A549 (cell line): Measurements from ENCODE around the gene GALR3. TPM values are rescaled to one million over a fixed set of nuclear protein-coding genes. Genes with fewer than 3 reads are reported as not detected.

Experiments used
- ATAC-seq, 2 experiments: fragments of 200-7000 bp in 1 of 2; fragments of >200 bp in 1 of 2; cut with Nextera tagmentation in 1 of 2; cut with Tn5 transposase in 1 of 2; 3 replicates each; pipeline versions ENCODE4 v1.8.0 to v1.9.1; 2018 to 2020; ENCODE audit warnings: mild to moderate bottlenecking in 1 of 2, moderate library complexity in 1 of 2
- CTCF ChIA-PET: fragments of 300-600 bp; sonication (Branson Sonifier 250); formaldehyde crosslinking; extraction: SDS; loops from one replicate; lab custom pipeline; 2021; ENCODE audit warnings: antibody characterized with exemption, inconsistent platforms; lab: Yijun Ruan, JAX
- POLR2A ChIA-PET: fragments of 350-600 bp; formaldehyde crosslinking; extraction: SDS; loops from one replicate; lab custom pipeline; 2021; ENCODE audit warnings: antibody characterized with exemption, inconsistent platforms; lab: Yijun Ruan, JAX
- DNase-seq, 2 experiments: peaks; one replicate each; pipeline versions ENCODE4 v3.0.0 to v3.0.0-alpha.2; 2011 to 2016; ENCODE audit warnings: low read depth in 1 of 2, low spot score in 1 of 2
- FAIRE-seq: peaks from 2 replicates; lab custom pipeline; 2011; peaks lifted over from hg19 to GRCh38; lab: Jason Lieb, UNC
- H3K27ac ChIP-seq, 2 experiments: fragments of >200 bp; sonication (Bioruptor Twin); formaldehyde crosslinking; 3 replicates each; pipeline ENCODE4 v1.5.1; 2016 to 2017
- H3K4me1 ChIP-seq: fragments of >200 bp; sonication (Bioruptor Twin); formaldehyde crosslinking; 3 replicates; pipeline ENCODE4 v1.6.1; 2016
- H3K4me2 ChIP-seq: fragments of >200 bp; sonication (Bioruptor Twin); formaldehyde crosslinking; 3 replicates; pipeline ENCODE4 v1.6.1; 2016
- H3K4me3 ChIP-seq: fragments of >200 bp; sonication (Bioruptor Twin); formaldehyde crosslinking; 3 replicates; pipeline ENCODE4 v1.5.1; 2016
- H3K9me3 ChIP-seq: fragments of >200 bp; sonication (Bioruptor Twin); formaldehyde crosslinking; 3 replicates; pipeline ENCODE4 v1.6.1; 2016
- CBX2 ChIP-seq: fragments of 200-600 bp; sonication (generic); IDR thresholded peaks from 2 replicates; pipeline ENCODE4 v1.6.1; 2016; ENCODE audit warnings: low read depth, mild to moderate bottlenecking, borderline replicate concordance
- CBX8 ChIP-seq: fragments of 200-600 bp; sonication (generic); IDR thresholded peaks from 2 replicates; pipeline ENCODE4 v1.6.1; 2016
- EHF ChIP-seq: fragments of 250-450 bp; sonication (Bioruptor Pico); IDR thresholded peaks from 2 replicates; pipeline ENCODE4 v1.5.0; 2020; ENCODE audit warnings: mild to moderate bottlenecking
- EHMT2 ChIP-seq: fragments of 200-600 bp; sonication (generic); IDR thresholded peaks from 2 replicates; pipeline ENCODE4 v1.6.1; 2016; ENCODE audit warnings: antibody characterized with exemption, low read depth, mild to moderate bottlenecking, moderate library complexity
- FOSL2 ChIP-seq, 2 experiments: fragments of 450-650 bp in 1 of 2; fragments of >200 bp in 1 of 2; sonication (Bioruptor Twin) in 1 of 2; formaldehyde crosslinking; IDR thresholded peaks; 2 replicates each; pipeline versions ENCODE4 v1.5.0 to v1.6.1; 2016 to 2020; ENCODE audit warnings: mild to moderate bottlenecking in 1 of 2, moderate library complexity in 1 of 2
- FOXS1 ChIP-seq: fragments of 250-450 bp; sonication (Bioruptor Pico); IDR thresholded peaks from 2 replicates; pipeline ENCODE4 v1.5.0; 2020; ENCODE audit warnings: mild to moderate bottlenecking, moderate library complexity
- HDAC2 ChIP-seq: fragments of 200-600 bp; sonication (generic); IDR thresholded peaks from 2 replicates; pipeline ENCODE4 v1.6.1; 2016
- HOXB13 ChIP-seq: fragments of 250-450 bp; sonication (Bioruptor Pico); IDR thresholded peaks from 2 replicates; pipeline ENCODE4 v1.5.0; 2020; ENCODE audit warnings: low read depth, mild to moderate bottlenecking, moderate library complexity
- KDM1A ChIP-seq: fragments of 200-600 bp; sonication (generic); IDR thresholded peaks from 2 replicates; pipeline ENCODE4 v1.6.1; 2016; ENCODE audit warnings: low read depth, mild to moderate bottlenecking
- MAZ ChIP-seq: fragments of 150-350 bp; IDR thresholded peaks from 2 replicates; pipeline ENCODE4 v1.6.1; 2014; ENCODE audit warnings: antibody characterized with exemption, low read depth, low read length, borderline replicate concordance
- PHF8 ChIP-seq: fragments of 200-600 bp; sonication (generic); IDR thresholded peaks from 2 replicates; pipeline ENCODE4 v1.6.1; 2016; ENCODE audit warnings: low read depth, mild to moderate bottlenecking, antibody characterized with exemption, moderate library complexity, borderline replicate concordance
- POLR2A ChIP-seq: IDR thresholded peaks from 2 replicates; pipeline ENCODE4 v1.6.1; 2012; ENCODE audit warnings: mild to moderate bottlenecking, low read length
- POLR2AphosphoS2 ChIP-seq: conservative IDR thresholded peaks from 2 replicates; pipeline ENCODE4 v1.6.1; 2012; ENCODE audit warnings: low read length, improper control_type of control experiment, inconsistent platforms
- RCOR1 ChIP-seq: fragments of 150-350 bp; IDR thresholded peaks from 2 replicates; pipeline ENCODE4 v1.6.1; 2014; ENCODE audit warnings: antibody characterized with exemption, low read length, low read depth
- REST ChIP-seq: fragments of 200-600 bp; sonication (generic); IDR thresholded peaks from 2 replicates; pipeline ENCODE4 v1.6.1; 2016; ENCODE audit warnings: antibody characterized with exemption, mild to moderate bottlenecking, moderate library complexity
- RFX5 ChIP-seq: fragments of 450-650 bp; IDR thresholded peaks from 2 replicates; pipeline ENCODE4 v1.7.1; 2014; ENCODE audit warnings: antibody characterized with exemption, mild to moderate bottlenecking, moderate library complexity
- SMC3 ChIP-seq: fragments of >200 bp; sonication (Bioruptor Twin); formaldehyde crosslinking; IDR thresholded peaks from 3 replicates; pipeline ENCODE4 v1.6.1; 2018; ENCODE audit warnings: inconsistent platforms
- TFCP2L1 ChIP-seq: fragments of 250-450 bp; sonication (Bioruptor Pico); IDR thresholded peaks from 2 replicates; pipeline ENCODE4 v1.5.0; 2021; ENCODE audit warnings: mild to moderate bottlenecking
- WGBS: methylation state at CpG from one replicate; pipeline ENCODE4 v1.1.6; 2017; ENCODE audit errors: missing lambda C conversion rate; 5-methylcytosine and 5-hydroxymethylcytosine counted together
- polyA plus RNA-seq, 4 experiments: library from polyadenylated mRNA; depleted of rRNA in 3 of 4; stranded (reverse); fragments of >200 nt; fragmentation: RNase III in 1 of 4; extraction: RNeasy Plus Mini Kit Qiagen cat#74134 plus additional on column Dnase treatment in 1 of 4; gene quantifications; 2 replicates in 3 of 4; 3 replicates in 1 of 4; pipeline ENCODE4 v1.2.3, GENCODE V29; 2011 to 2017
- TF ChIP-seq, protein P1 (sequence below): IDR thresholded peaks from 2 replicates; pipeline ENCODE4 v1.6.1; 2012

Gene GALR3
- polyA plus RNA-seq, 2 of the 4 experiments (the other 2 are of a cell fraction), result not detected

- Histone ChIP-seq H3K4me2 (peak overlapping the region; percentile 96; the same call in 1 of the 3 replicates), H3K4me3 (no peak overlapping the region), H3K4me1 (peaks cover 10% of the 10 kb centered on the region; the same call in 2 of the 3 replicates), H3K9me3 (no peaks in the 10 kb centered on the region), H3K27ac (no peak overlapping the region)
- WGBS, result 95% methylated on average over 10 of the region's 10 CpGs
- ATAC-seq, result no peak
- ChIA-PET CTCF (interaction anchor here (0.6 to 2.7 kb wide), 2 partner anchors 24 to 250 kb away, joined by 4 to 19 read pairs; no protein-coding TSS in a partner anchor), POLR2A (no interaction called here)
- FAIRE-seq, result no peak
- no peak for DNase-seq
- TF ChIP-seq CBX2 (no peak), FOSL2 (IDR thresholded peaks at IDR 0.05) (no peak), FOSL2 (CRISPR knock-in tag; IDR thresholded peaks at IDR 0.05) (no peak), SMC3 (no peak)
These were observed 19.0 kb downstream of the GALR3 start for GRCh38 chr22:37842015-37842793.

DNA sequence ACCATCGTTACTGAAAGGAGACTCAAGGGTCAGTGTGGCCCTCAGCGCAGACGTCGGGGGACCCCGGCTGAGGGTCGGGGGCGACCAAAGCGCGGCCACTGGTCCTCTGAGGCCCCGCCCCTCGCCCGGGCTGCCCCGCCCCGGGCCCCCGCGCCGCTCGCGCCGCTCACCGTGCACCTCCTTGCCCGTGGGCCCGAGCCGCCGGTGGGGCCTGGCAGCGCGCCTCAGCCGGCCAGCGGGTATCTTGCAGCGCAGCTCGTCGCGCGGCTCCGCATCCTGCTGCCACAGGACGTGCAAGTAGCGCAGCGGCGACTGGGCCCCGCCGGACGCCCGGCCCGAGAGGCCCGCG is 20.5 kb downstream of the GALR3 start:
- 0% methylated on average over 7 of the region's 46 CpGs for WGBS
- peaks cover 10% of the 10 kb centered on the region; the same call in 2 of the 3 replicates for H3K4me1 ChIP-seq
- no peak for FAIRE-seq
- H3K4me3 ChIP-seq, result peak overlapping the region; percentile 69
- CTCF ChIA-PET, result interaction anchor here (0.7 to 2.3 kb wide), 4 partner anchors 8 to 27 kb away, joined by 3 to 7 read pairs (median 4); no protein-coding TSS in a partner anchor
- TF ChIP-seq HOXB13 (CRISPR knock-in tag), result no peak
- no peak for TF ChIP-seq FOXS1
- peak; percentile 49; the same call in 1 of the 2 replicates for TF ChIP-seq PHF8
- TF ChIP-seq EHMT2, result no peak
- no peak for TF ChIP-seq TFCP2L1 (CRISPR knock-in tag)
- TF ChIP-seq, protein P1, sequence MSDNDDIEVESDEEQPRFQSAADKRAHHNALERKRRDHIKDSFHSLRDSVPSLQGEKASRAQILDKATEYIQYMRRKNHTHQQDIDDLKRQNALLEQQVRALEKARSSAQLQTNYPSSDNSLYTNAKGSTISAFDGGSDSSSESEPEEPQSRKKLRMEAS, result no peak
- TF ChIP-seq FOSL2 (IDR thresholded peaks at IDR 0.05), result no peak
- TF ChIP-seq FOSL2 (CRISPR knock-in tag; IDR thresholded peaks at IDR 0.05), result no peak
- TF ChIP-seq, all 56 proteins: peak for 1
- DNase-seq (no peak), ATAC-seq (peak; percentile 56 to 81)
- Histone ChIP-seq H3K27ac (peak overlapping the region; percentile 80 to 97), H3K9me3 (no peaks in the 10 kb centered on the region), H3K4me2 (peak overlapping the region; percentile 96)
- POLR2A ChIA-PET, result interaction anchor here (0.5 to 0.9 kb wide), 5 partner anchors 8 to 235 kb away, joined by 4 to 7 read pairs (median 5); partner anchors contain the start of genes GCAT and GGA1

GRCh38 chr22:37844904-37845329 is 21.7 kb downstream of the GALR3 start:
- Histone ChIP-seq H3K27ac (peak overlapping the region; percentile 52 to 97; a peak in 5 of 6 replicates), H3K4me3 (peak overlapping the region; percentile 49), H3K9me3 (no peaks in the 10 kb centered on the region), H3K4me2 (peak overlapping the region; percentile 50), H3K4me1 (peaks cover 10% of the 10 kb centered on the region; the same call in 2 of the 3 replicates)
- CTCF ChIA-PET, result interaction anchor here (0.6 to 2.3 kb wide), 3 partner anchors 18 to 435 kb away, joined by 4 to 7 read pairs (median 4); no protein-coding TSS in a partner anchor
- TF ChIP-seq REST (no peak), KDM1A (0 out of 2 replicates have a peak, but pooled peaks have one; percentile 9)
- DNase-seq, result no peak
- WGBS, result 80% methylated on average over 6 of the region's 6 CpGs
- FAIRE-seq, result no peak
- POLR2A ChIA-PET, result interaction anchor here (0.5 kb wide), 1 partner anchor 61 kb away, joined by 3 read pairs; the partner anchor contains the start of gene MICALL1
- ATAC-seq, result no peak

DNA sequence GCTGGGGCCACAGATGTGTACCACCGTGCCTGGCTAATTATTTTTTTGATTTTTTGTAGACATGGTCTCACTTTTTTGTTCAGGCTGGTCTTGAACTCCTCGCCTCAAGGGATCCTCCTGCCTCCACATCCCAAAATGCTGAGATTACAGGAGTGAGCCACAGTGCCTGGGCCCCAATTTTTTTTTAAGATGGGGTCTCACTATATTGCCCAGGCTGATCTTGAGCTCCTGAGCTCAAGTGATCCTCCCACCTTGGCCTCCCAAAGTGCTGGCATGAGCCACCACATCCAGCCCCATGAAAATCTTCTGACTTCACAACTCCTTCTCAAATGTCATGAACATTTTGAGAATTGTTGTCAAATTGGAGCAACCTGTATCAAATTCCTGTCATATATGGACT is 23.3 kb downstream of the GALR3 start:
- FAIRE-seq, result no peak
- Histone ChIP-seq H3K9me3 (no peaks in the 10 kb centered on the region), H3K27ac (no peak overlapping the region), H3K4me3 (no peak overlapping the region), H3K4me1 (peaks cover 21% of the 10 kb centered on the region; the same call in 2 of the 3 replicates), H3K4me2 (no peak overlapping the region)
- no peak for ATAC-seq
- WGBS, result 98% methylated on average over 2 of the region's 2 CpGs
- TF ChIP-seq EHF (CRISPR knock-in tag), result no peak
- no peak for TF ChIP-seq POLR2AphosphoS2
- TF ChIP-seq RFX5, result no peak
- TF ChIP-seq PHF8, result no peak
- TF ChIP-seq TFCP2L1 (CRISPR knock-in tag), result no peak
- no peak for TF ChIP-seq RCOR1
- TF ChIP-seq FOSL2 (IDR thresholded peaks at IDR 0.05), result no peak
- no peak for TF ChIP-seq FOSL2 (CRISPR knock-in tag; IDR thresholded peaks at IDR 0.05)
- TF ChIP-seq MAZ, result no peak
- TF ChIP-seq HDAC2, result no peak
- no peak for TF ChIP-seq POLR2A
- no peak for TF ChIP-seq CBX8
- no peak for TF ChIP-seq HOXB13 (CRISPR knock-in tag)
- DNase-seq, result no peak
- POLR2A ChIA-PET, result no interaction called here
- CTCF ChIA-PET, result interaction anchor here (0.7 to 3.0 kb wide), 5 partner anchors 18 to 885 kb away, joined by 3 to 10 read pairs (median 3); no protein-coding TSS in a partner anchor
